Measurements from ENCODE around the gene CYP2B6. TPM values are rescaled to one million over a fixed set of nuclear protein-coding genes. Genes with fewer than 3 reads are reported as not detected.
A peak's percentile ranks its signal among the peaks of the same experiment; 100 is the strongest.
"Not testable (repeated sequence)": the region's sequence is repeated elsewhere in the genome, so short reads cannot be mapped to it uniquely, and the experiment has no call there.

CYP2B6 gene
- total RNA-seq, result not detected

- DNase-seq (ENCODE audit: low spot score), result no peak
Measured at GRCh38 chr19:40990972-40991381, at the start of gene CYP2B6. Gene CYP2B6 (plus strand): TSS chr19:40991282. CDS start chr19:40991306, 24 bp downstream.

GRCh38 chr19:40941481-40942219 is 49.4 kb upstream of the CYP2B6 start:
- DNase-seq (ENCODE audit: low spot score), result no peak

- no peak for DNase-seq (ENCODE audit: low spot score)
Measured at GRCh38 chr19:40945645-40946044, 45.4 kb upstream of the CYP2B6 start.

- no peak for DNase-seq (ENCODE audit: low spot score)
Measured at GRCh38 chr19:40947114-40947513, 44.0 kb upstream of the CYP2B6 start.

- no peak for DNase-seq (ENCODE audit: low spot score)
Measured at GRCh38 chr19:40947573-40947972, 43.5 kb upstream of the CYP2B6 start.

GRCh38 chr19:40948580-40949299 is 42.3 kb upstream of the CYP2B6 start:
- no peak for DNase-seq (ENCODE audit: low spot score)

- no peak for DNase-seq (ENCODE audit: low spot score)
Measured at GRCh38 chr19:40954573-40954972, 36.5 kb upstream of the CYP2B6 start.

GRCh38 chr19:40959338-40959737 is 31.7 kb upstream of the CYP2B6 start:
- no peak for DNase-seq (ENCODE audit: low spot score)

- no peak for DNase-seq (ENCODE audit: low spot score)
Measured at GRCh38 chr19:40960062-40960685, 30.9 kb upstream of the CYP2B6 start.

- no peak for DNase-seq (ENCODE audit: low spot score)
Measured at GRCh38 chr19:40960780-40961179, 30.3 kb upstream of the CYP2B6 start.

- DNase-seq (ENCODE audit: low spot score), result no peak
Measured at GRCh38 chr19:40962460-40962961, 28.6 kb upstream of the CYP2B6 start.

- not testable (repeated sequence) for DNase-seq (ENCODE audit: low spot score)
Measured at GRCh38 chr19:40964361-40964760, 26.7 kb upstream of the CYP2B6 start.

GRCh38 chr19:40965351-40965750 is 25.7 kb upstream of the CYP2B6 start:
- not testable (repeated sequence) for DNase-seq (ENCODE audit: low spot score)

GRCh38 chr19:40966591-40966990 is 24.5 kb upstream of the CYP2B6 start:
- DNase-seq (ENCODE audit: low spot score), result not testable (repeated sequence)

- DNase-seq (ENCODE audit: low spot score), result not testable (repeated sequence)
Measured at GRCh38 chr19:40968065-40968464, 23.0 kb upstream of the CYP2B6 start.

- DNase-seq (ENCODE audit: low spot score), result not testable (repeated sequence)
Measured at GRCh38 chr19:40969721-40970120, 21.4 kb upstream of the CYP2B6 start.

- DNase-seq (ENCODE audit: low spot score), result not testable (repeated sequence)
Measured at GRCh38 chr19:40970396-40971345, 20.4 kb upstream of the CYP2B6 start.

GRCh38 chr19:40974633-40975037 is 16.4 kb upstream of the CYP2B6 start:
- peak; percentile 78 for DNase-seq (ENCODE audit: low spot score)

- DNase-seq (ENCODE audit: low spot score), result no peak
Measured at GRCh38 chr19:40976134-40976533, 14.9 kb upstream of the CYP2B6 start.

GRCh38 chr19:40976724-40977123 is 14.4 kb upstream of the CYP2B6 start:
- no peak for DNase-seq (ENCODE audit: low spot score)

GRCh38 chr19:40979759-40980158 is 11.3 kb upstream of the CYP2B6 start:
- DNase-seq (ENCODE audit: low spot score), result not testable (repeated sequence)
